RWPE2 (cell line): ENCODE results near the gene STK35.
"Not testable (repeated sequence)": the region's sequence is repeated elsewhere in the genome, so short reads cannot be mapped to it uniquely, and the experiment has no call there.

Experiments
- ATAC-seq: fragments of 200-7000 bp; cut with Tn5 transposase; 3 replicates; pipeline ENCODE4 v1.9.1; 2021; ENCODE audit warnings: low read depth
- DNase-seq: peaks from one replicate; pipeline ENCODE4 v3.0.0-alpha.2; 2020; ENCODE audit warnings: low spot score
- H3K27ac ChIP-seq: fragments of 450-650 bp; 2 replicates; pipeline ENCODE4 v1.5.1; 2017; ENCODE audit warnings: mild to moderate bottlenecking; ENCODE audit not compliant: poor library complexity, severe bottlenecking
- H3K27me3 ChIP-seq: fragments of 250-450 bp; sonication (Bioruptor Pico); 2 replicates; pipeline ENCODE4 v1.5.1; 2021; ENCODE audit warnings: mild to moderate bottlenecking, moderate library complexity; ENCODE audit not compliant: insufficient read depth, poor library complexity, severe bottlenecking
- H3K36me3 ChIP-seq: fragments of 250-450 bp; sonication (Bioruptor Pico); 2 replicates; pipeline ENCODE4 v1.5.1; 2020; ENCODE audit warnings: low read depth, mild to moderate bottlenecking, moderate library complexity
- H3K4me1 ChIP-seq: fragments of 250-450 bp; sonication (Bioruptor Pico); 2 replicates; pipeline ENCODE4 v1.5.1; 2021; ENCODE audit warnings: mild to moderate bottlenecking, moderate library complexity; ENCODE audit not compliant: insufficient read depth, poor library complexity, severe bottlenecking
- H3K4me3 ChIP-seq: fragments of 250-450 bp; sonication (Bioruptor Pico); 2 replicates; pipeline ENCODE4 v1.5.1; 2021; ENCODE audit warnings: mild to moderate bottlenecking, moderate library complexity; ENCODE audit not compliant: severe bottlenecking
- H3K9me3 ChIP-seq: fragments of 250-450 bp; sonication (Bioruptor Pico); 2 replicates; pipeline ENCODE4 v1.5.1; 2021; ENCODE audit warnings: mild to moderate bottlenecking, moderate library complexity; ENCODE audit not compliant: severe bottlenecking
- TF ChIP-seq, protein P1 (sequence below): fragments of 450-650 bp; IDR thresholded peaks from one replicate; pipeline ENCODE4 v1.5.1; 2017; ENCODE audit warnings: mild to moderate bottlenecking, moderate library complexity; ENCODE audit not compliant: poor library complexity, severe bottlenecking

Gene STK35

DNA sequence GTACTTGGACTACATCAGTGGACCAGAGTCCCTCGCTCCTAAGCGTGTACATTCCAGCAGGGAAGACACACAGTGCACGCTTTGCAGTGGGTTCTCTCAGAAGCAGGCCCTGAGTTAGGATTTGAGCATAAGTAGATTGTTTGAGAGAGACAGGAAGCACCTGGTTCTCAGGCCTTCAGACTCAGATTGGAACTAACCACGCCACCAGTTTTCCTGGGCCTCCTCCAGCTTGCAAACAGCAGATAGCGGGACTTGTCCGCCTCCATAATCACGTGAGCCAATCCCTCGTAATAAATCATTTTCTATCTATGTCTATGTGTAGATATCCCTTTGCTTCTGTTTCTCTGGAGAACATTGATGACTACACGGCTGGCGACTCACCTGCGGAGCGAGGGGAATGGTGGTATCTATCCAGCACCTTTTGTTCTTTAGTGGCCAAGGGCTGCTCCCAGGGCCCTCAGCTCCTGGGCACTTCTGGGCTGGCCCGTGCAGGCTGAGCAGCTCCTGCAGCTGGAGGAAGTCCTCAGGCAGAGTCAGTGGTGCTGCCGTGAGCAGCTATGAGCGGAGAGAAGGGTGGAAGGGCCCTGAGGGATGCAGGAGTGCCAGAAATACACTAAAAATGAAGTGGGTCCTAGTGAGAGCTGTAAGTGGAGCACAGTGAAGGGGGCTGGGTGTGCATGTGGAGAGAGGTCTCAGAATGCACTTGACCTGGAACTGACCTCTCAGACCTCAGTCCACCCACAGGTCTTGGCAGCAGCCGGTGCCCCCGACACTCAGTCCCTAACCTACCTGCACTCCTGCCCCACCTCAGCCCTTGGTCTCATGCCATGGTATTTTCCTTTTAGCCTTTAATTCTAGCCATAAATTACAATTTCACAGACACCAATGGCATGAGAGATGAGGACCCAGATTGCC lies 76.9 kb downstream of the STK35 start:
- ATAC-seq (no peak), DNase-seq (no peak)
- Histone ChIP-seq H3K4me3 (no peak overlapping the region), H3K27me3 (no peaks in the 10 kb centered on the region), H3K4me1 (no peaks in the 10 kb centered on the region), H3K36me3 (no peaks in the 10 kb centered on the region), H3K9me3 (no peaks in the 10 kb centered on the region), H3K27ac (no peak overlapping the region)
- TF ChIP-seq, protein P1, sequence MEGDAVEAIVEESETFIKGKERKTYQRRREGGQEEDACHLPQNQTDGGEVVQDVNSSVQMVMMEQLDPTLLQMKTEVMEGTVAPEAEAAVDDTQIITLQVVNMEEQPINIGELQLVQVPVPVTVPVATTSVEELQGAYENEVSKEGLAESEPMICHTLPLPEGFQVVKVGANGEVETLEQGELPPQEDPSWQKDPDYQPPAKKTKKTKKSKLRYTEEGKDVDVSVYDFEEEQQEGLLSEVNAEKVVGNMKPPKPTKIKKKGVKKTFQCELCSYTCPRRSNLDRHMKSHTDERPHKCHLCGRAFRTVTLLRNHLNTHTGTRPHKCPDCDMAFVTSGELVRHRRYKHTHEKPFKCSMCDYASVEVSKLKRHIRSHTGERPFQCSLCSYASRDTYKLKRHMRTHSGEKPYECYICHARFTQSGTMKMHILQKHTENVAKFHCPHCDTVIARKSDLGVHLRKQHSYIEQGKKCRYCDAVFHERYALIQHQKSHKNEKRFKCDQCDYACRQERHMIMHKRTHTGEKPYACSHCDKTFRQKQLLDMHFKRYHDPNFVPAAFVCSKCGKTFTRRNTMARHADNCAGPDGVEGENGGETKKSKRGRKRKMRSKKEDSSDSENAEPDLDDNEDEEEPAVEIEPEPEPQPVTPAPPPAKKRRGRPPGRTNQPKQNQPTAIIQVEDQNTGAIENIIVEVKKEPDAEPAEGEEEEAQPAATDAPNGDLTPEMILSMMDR: no peak

DNA sequence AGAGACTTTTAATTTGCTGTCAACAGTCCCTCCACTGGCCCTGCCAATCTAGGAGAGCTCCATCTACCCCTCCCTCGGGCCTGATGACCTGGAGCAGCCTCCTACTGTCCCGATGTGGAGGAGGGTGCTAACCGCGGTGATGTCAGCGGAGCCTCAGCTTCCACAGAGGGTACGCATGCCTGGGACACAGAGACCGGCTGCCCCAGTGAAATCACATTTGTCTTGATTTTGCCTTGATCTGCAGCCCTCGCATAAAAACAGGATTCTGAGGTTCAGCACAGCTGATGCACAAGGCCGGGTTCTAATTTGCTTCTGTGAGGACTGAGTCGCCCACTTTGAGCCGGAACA lies 77.6 kb downstream of the STK35 start:
- DNase-seq (no peak), ATAC-seq (no peak)
- Histone ChIP-seq H3K4me1 (no peaks in the 10 kb centered on the region), H3K36me3 (no peaks in the 10 kb centered on the region), H3K27me3 (no peaks in the 10 kb centered on the region), H3K27ac (no peak overlapping the region), H3K9me3 (no peaks in the 10 kb centered on the region), H3K4me3 (no peak overlapping the region)
- TF ChIP-seq, protein P1: no peak

DNA sequence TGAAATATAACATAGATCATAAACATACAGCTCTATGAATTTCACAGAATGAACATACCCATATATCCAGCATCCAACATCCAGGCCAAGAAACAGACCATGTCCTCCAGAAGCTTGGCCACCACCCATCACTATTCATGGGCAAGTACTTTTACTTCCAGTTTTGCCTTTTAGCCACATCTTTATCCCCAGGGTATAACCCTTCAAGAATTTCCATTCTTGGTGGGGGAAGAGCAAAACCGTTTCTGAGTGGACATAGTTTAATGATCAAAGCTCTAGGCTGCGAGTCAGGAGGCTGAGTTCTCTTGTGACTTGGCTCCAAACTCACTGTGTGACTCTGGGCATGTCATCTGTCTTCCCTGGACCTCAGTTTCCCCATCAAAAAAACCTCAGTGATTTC lies 78.3 kb downstream of the STK35 start:
- no peak overlapping the region for H3K27ac ChIP-seq
- H3K4me3 ChIP-seq: no peak overlapping the region
- DNase-seq: no peak
- no peak for ATAC-seq
- H3K9me3 ChIP-seq: no peaks in the 10 kb centered on the region
- H3K4me1 ChIP-seq: no peaks in the 10 kb centered on the region
- no peaks in the 10 kb centered on the region for H3K36me3 ChIP-seq
- TF ChIP-seq, protein P1: no peak
- H3K27me3 ChIP-seq: no peaks in the 10 kb centered on the region

DNA sequence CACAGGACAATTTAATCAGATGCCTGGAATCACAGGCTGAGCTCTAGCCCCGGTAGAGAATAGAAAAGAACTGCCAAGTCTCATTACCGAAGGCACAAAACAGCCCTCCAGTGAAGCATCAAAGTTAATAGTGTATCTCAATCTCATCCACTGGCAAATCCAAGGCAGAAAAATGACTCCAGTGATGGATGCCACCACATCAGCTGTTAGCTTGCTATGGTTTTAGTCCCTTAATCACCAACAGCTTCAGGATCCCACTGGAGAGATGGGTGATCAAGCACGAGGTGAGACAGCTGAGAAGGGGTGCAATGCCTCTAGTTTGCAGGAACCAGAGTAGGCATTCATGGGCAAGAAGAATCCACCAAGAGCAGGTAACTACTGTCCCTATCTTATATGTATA lies 81.8 kb downstream of the STK35 start:
- Histone ChIP-seq H3K4me3 (no peak overlapping the region), H3K36me3 (no peaks in the 10 kb centered on the region), H3K9me3 (peaks cover 6% of the 10 kb centered on the region), H3K4me1 (no peaks in the 10 kb centered on the region), H3K27me3 (no peaks in the 10 kb centered on the region), H3K27ac (no peak overlapping the region)
- TF ChIP-seq, protein P1: no peak
- ATAC-seq (no peak), DNase-seq (no peak)

DNA sequence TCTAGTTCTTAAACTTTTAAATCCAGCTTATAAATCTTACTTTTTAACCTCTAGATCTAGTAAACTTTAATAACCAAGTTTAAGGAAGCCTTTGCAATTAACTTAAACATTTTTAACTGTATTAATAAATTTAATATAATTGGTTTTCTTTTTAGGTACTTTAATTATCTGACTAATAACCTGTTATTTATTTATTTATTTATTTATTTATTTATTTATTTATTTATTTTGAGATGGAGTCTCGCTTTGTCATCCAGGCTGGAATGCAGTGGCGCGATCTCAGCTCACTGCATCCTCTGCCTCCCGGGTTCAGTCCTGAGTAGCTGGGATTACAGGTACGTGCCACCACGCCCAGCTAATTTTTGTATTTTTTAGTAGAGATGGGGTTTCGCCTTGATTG lies 83.3 kb downstream of the STK35 start:
- ATAC-seq, H3K36me3 ChIP-seq, H3K9me3 ChIP-seq, H3K4me3 ChIP-seq, H3K4me1 ChIP-seq, DNase-seq, H3K27me3 ChIP-seq, H3K27ac ChIP-seq: not testable (repeated sequence)
